Measurements from ENCODE around the gene TMX2. TPM values are rescaled to one million over a fixed set of nuclear protein-coding genes. Genes with fewer than 3 reads are reported as not detected.

TMX2 gene
- total and polyA plus RNA-seq, 9 of the 15 experiments (the other 6 are each of a cell fraction or from before 2014, with no cell fraction given), result 176 to 433 (median 227) TPM

DNA sequence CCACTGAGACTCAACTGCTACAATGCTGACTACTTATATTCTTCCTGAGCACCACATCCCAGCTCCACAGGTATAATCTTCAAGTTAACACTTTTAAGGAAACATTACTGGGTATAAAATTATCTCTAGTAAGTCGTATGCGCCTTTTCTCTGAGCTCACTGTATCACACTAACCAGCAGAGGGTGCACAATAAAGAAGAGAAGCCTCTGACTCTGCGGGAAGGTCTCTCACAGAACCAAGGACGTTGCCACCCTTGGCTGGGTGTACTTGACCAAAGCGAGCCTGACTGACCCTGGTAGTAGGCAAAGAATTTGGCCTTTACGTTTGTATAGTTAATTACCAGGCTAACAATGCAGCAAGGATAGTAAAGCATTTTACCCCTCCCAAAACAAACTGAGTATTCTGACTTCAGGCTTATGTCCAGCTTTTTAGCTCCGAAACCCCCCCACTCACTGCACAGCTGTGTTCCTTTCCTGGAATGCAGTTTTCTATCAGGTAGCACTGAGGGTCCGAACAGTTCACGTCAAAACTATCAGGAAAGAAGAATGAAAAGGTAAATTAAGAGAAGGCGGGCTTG lies 39.4 kb downstream of the TMX2 start, which contains the start of gene BTBD18:
Gene BTBD18 (minus strand): TSS at position 144 of the 578 bp plus-strand sequence. CDS start 631 bp downstream, outside the sequence.
- peak; percentile 94 for ATAC-seq
- peak; percentile 68 for FAIRE-seq
- intact Hi-C loops (cut with micrococcal nuclease) (loop anchor here (1.0 kb wide), 1 partner anchor 49 kb away; no protein-coding TSS in a partner anchor), in situ Hi-C loops (cut with MboI) (no loop called here)
- peak within 1 kb of the TSS; percentile 6; the same call in 1 of the 3 replicates for H3K27ac ChIP-seq (ENCODE audit: extremely low read depth, low read depth, low read length)
- no peak within 1 kb of the TSS for H3K9ac ChIP-seq (ENCODE audit: insufficient read depth in 1 of 2, low read depth in 2 of 2, low read length in 2 of 2)
- no peak within 1 kb of the TSS for H2AFZ ChIP-seq (ENCODE audit: low read depth, low read length)
- no TSS peak for BruUV-seq (replicated peaks)
- CTCF ChIA-PET (ENCODE audit: low intra/inter-chr PET ratio), result interaction anchor here (0.6 to 1.2 kb wide), 2 partner anchors 22 to 49 kb away, joined by 3 to 5 read pairs; no protein-coding TSS in a partner anchor
- H4K20me1 ChIP-seq (replicated peaks; ENCODE audit: control insufficient read depth, insufficient read depth, low read length), result no peaks in the 10 kb centered on the region
- POLR2A ChIA-PET, result interaction anchor here (0.5 to 3.2 kb wide), 8 partner anchors 10 to 52 kb away, joined by 3 to 25 read pairs (median 4); partner anchors contain the start of genes CTNND1 and SELENOH
- peaks cover 0 to 11% of the 10 kb centered on the region in 2 experiments; a peak in 2 of 5 replicates for H3K4me1 ChIP-seq (replicated peaks in 1 of 2; ENCODE audit: control insufficient read depth in 2 of 2, insufficient read depth in 2 of 2, low read length in 2 of 2)
- no peaks in the 10 kb centered on the region for H3K79me2 ChIP-seq (ENCODE audit: control insufficient read depth, insufficient read depth, low read length)
- H3K4me3 ChIP-seq, result no peak within 1 kb of the TSS
- DNase-seq (ENCODE audit: extremely low read depth in 1 of 4, low spot score in 3 of 4), result peak in 3 of 4 experiments; percentile 38 to 56 (median 44)
- H3K9me3 ChIP-seq (replicated peaks; ENCODE audit: control insufficient read depth, insufficient read depth, low read depth, low read length), result no peaks in the 10 kb centered on the region
- WGBS (ENCODE audit: insufficient coverage, low coverage, missing lambda C conversion rate), result 45% methylated on average over 10 of the region's 10 CpGs
- H3K36me3 ChIP-seq (ENCODE audit: control insufficient read depth, insufficient read depth, low read length), result peaks cover 2% of the 10 kb centered on the region; the same call in 1 of the 3 replicates
- no peaks in the 10 kb centered on the region for H3K27me3 ChIP-seq (ENCODE audit: control insufficient read depth in 2 of 2, insufficient read depth in 2 of 2, low read length in 2 of 2)
- no peak within 1 kb of the TSS for H3K4me2 ChIP-seq (ENCODE audit: insufficient read depth, low read length)
- H3K9me1 ChIP-seq (ENCODE audit: control insufficient read depth, insufficient read depth, low read length), result no peaks in the 10 kb centered on the region
- TF ChIP-seq SNRNP70 (optimal IDR thresholded peaks at IDR 0.05; ENCODE audit: low read depth, low read length), result no peak
- TF ChIP-seq ZBTB17 (CRISPR knock-in tag; IDR thresholded peaks at IDR 0.05), result no peak
- TF ChIP-seq ETV5 (CRISPR knock-in tag; IDR thresholded peaks at IDR 0.05; ENCODE audit: low read depth), result no peak
- no peak for TF ChIP-seq LEF1 (IDR thresholded peaks at IDR 0.05)
- no peak for TF ChIP-seq ZNF239 (CRISPR knock-in tag; IDR thresholded peaks at IDR 0.05)
- no peak for TF ChIP-seq DIDO1 (tag; IDR thresholded peaks at IDR 0.05; ENCODE audit: low read depth)
- no peak for TF ChIP-seq GATAD2B (IDR thresholded peaks at IDR 0.05; ENCODE audit: borderline replicate concordance)
- no peak for TF ChIP-seq CBFB (CRISPR knock-in tag; IDR thresholded peaks at IDR 0.05)
- TF ChIP-seq SRSF7 (optimal IDR thresholded peaks at IDR 0.05; ENCODE audit: low read depth, low read length), result no peak
- no peak for TF ChIP-seq ZNF23 (CRISPR knock-in tag; IDR thresholded peaks at IDR 0.05)
- TF ChIP-seq, protein P1, sequence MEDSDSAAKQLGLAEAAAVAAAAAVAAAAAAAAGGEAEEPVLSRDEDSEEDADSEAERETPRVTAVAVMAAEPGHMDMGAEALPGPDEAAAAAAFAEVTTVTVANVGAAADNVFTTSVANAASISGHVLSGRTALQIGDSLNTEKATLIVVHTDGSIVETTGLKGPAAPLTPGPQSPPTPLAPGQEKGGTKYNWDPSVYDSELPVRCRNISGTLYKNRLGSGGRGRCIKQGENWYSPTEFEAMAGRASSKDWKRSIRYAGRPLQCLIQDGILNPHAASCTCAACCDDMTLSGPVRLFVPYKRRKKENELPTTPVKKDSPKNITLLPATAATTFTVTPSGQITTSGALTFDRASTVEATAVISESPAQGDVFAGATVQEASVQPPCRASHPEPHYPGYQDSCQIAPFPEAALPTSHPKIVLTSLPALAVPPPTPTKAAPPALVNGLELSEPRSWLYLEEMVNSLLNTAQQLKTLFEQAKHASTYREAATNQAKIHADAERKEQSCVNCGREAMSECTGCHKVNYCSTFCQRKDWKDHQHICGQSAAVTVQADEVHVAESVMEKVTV (CRISPR knock-in tag; IDR thresholded peaks at IDR 0.05), result 0 out of 2 replicates have a peak, but pooled peaks have one; percentile 21
- TF ChIP-seq, protein P2, sequence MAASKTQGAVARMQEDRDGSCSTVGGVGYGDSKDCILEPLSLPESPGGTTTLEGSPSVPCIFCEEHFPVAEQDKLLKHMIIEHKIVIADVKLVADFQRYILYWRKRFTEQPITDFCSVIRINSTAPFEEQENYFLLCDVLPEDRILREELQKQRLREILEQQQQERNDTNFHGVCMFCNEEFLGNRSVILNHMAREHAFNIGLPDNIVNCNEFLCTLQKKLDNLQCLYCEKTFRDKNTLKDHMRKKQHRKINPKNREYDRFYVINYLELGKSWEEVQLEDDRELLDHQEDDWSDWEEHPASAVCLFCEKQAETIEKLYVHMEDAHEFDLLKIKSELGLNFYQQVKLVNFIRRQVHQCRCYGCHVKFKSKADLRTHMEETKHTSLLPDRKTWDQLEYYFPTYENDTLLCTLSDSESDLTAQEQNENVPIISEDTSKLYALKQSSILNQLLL (CRISPR knock-in tag; IDR thresholded peaks at IDR 0.05; ENCODE audit: borderline replicate concordance), result no peak
- TF ChIP-seq, protein P3, sequence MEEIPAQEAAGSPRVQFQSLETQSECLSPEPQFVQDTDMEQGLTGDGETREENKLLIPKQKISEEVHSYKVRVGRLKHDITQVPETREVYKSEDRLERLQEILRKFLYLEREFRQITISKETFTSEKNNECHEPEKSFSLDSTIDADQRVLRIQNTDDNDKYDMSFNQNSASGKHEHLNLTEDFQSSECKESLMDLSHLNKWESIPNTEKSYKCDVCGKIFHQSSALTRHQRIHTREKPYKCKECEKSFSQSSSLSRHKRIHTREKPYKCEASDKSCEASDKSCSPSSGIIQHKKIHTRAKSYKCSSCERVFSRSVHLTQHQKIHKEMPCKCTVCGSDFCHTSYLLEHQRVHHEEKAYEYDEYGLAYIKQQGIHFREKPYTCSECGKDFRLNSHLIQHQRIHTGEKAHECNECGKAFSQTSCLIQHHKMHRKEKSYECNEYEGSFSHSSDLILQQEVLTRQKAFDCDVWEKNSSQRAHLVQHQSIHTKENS (CRISPR knock-in tag; IDR thresholded peaks at IDR 0.05), result no peak
- no peak for TF ChIP-seq SRSF1 (IDR thresholded peaks at IDR 0.05; ENCODE audit: low read depth, low read length)
- no peak for TF ChIP-seq XRCC3 (IDR thresholded peaks at IDR 0.05)
- no peak for TF ChIP-seq MTF1 (CRISPR knock-in tag; IDR thresholded peaks at IDR 0.05; ENCODE audit: borderline replicate concordance)
- no peak for TF ChIP-seq MAFK (IDR thresholded peaks at IDR 0.05; ENCODE audit: low read length)
- no peak for TF ChIP-seq NFXL1 (CRISPR knock-in tag; IDR thresholded peaks at IDR 0.05)
- no peak for TF ChIP-seq GABPB1 (CRISPR knock-in tag; IDR thresholded peaks at IDR 0.05)
- TF ChIP-seq POU5F1 (IDR thresholded peaks at IDR 0.05; ENCODE audit: borderline replicate concordance, low read depth, low read length, partially characterized antibody), result no peak
